Chondrocyte (in vitro differentiated cells): ENCODE results near the gene SIK2. TPM values are rescaled to one million over a fixed set of nuclear protein-coding genes. Genes with fewer than 3 reads are reported as not detected.

Experiments used
- DNase-seq: peaks from one replicate; pipeline ENCODE4 v3.0.0; 2021; ENCODE audit warnings: mixed read lengths, low spot score
- H3K27ac Mint-ChIP-seq: one replicate; pipeline ENCODE4 v1.8.0; 2021; ENCODE audit warnings: mild to moderate bottlenecking, moderate library complexity, mixed read lengths; ENCODE audit not compliant: unreplicated experiment
- H3K27me3 Mint-ChIP-seq: 2 replicates; pipeline ENCODE4 v1.8.0; 2021; ENCODE audit warnings: low read depth, mixed read lengths
- H3K36me3 Mint-ChIP-seq: 2 replicates; pipeline ENCODE4 v1.8.0; 2021; ENCODE audit warnings: low read depth, mixed read lengths
- H3K4me1 Mint-ChIP-seq: 2 replicates; pipeline ENCODE4 v1.8.0; 2021; ENCODE audit warnings: low read depth, mild to moderate bottlenecking, mixed read lengths
- H3K4me3 Mint-ChIP-seq: one replicate; pipeline ENCODE4 v1.8.0; 2021; ENCODE audit warnings: mild to moderate bottlenecking, moderate library complexity, mixed read lengths; ENCODE audit not compliant: unreplicated experiment
- H3K9me3 Mint-ChIP-seq: 2 replicates; pipeline ENCODE4 v1.8.0; 2021; ENCODE audit warnings: low read depth, mixed read lengths
- CTCF ChIP-seq: fragments of 200-600 bp; sonication (generic); IDR thresholded peaks from 2 replicates; pipeline ENCODE4 v1.5.0; 2021; ENCODE audit warnings: antibody characterized with exemption, mild to moderate bottlenecking, moderate library complexity
- total RNA-seq: library from RNA; stranded (reverse); gene quantifications from 3 replicates; pipeline ENCODE4 v1.2.1, GENCODE V29; 2021

Gene SIK2
- total RNA-seq, 1 donor from 2014 or later: 16.2 TPM

GRCh38 chr11:111605681-111606080, 3.4 kb downstream of the SIK2 start:
- Mint-ChIP-seq H3K9me3 (no peaks in the 10 kb centered on the region), H3K27ac (no peak overlapping the region), H3K4me3 (no peak overlapping the region), H3K4me1 (peaks cover 29% of the 10 kb centered on the region), H3K27me3 (no peaks in the 10 kb centered on the region), H3K36me3 (no peaks in the 10 kb centered on the region)
- TF ChIP-seq CTCF: no peak
- DNase-seq: no peak

GRCh38 chr11:111606986-111607385, 4.7 kb downstream of the SIK2 start:
- no peak overlapping the region for H3K4me3 Mint-ChIP-seq
- H3K27me3 Mint-ChIP-seq: no peaks in the 10 kb centered on the region
- H3K27ac Mint-ChIP-seq: no peak overlapping the region
- no peak for DNase-seq
- H3K9me3 Mint-ChIP-seq: no peaks in the 10 kb centered on the region
- H3K36me3 Mint-ChIP-seq: no peaks in the 10 kb centered on the region
- TF ChIP-seq CTCF: no peak
- peaks cover 24% of the 10 kb centered on the region for H3K4me1 Mint-ChIP-seq

- no peak for DNase-seq
- Mint-ChIP-seq H3K36me3 (no peaks in the 10 kb centered on the region), H3K27ac (no peak overlapping the region)
Observed at GRCh38 chr11:111607751-111608150, 5.5 kb downstream of the SIK2 start.

GRCh38 chr11:111612224-111612623, 10.0 kb downstream of the SIK2 start:
- Mint-ChIP-seq H3K4me3 (no peak overlapping the region), H3K27me3 (no peaks in the 10 kb centered on the region), H3K27ac (no peak overlapping the region), H3K9me3 (no peaks in the 10 kb centered on the region), H3K36me3 (peaks cover under 1% of the 10 kb centered on the region), H3K4me1 (no peaks in the 10 kb centered on the region)
- no peak for DNase-seq
- TF ChIP-seq CTCF: no peak

More at GRCh38 chr11:111607751-111608150, 5.5 kb downstream of the SIK2 start:
- no peak for TF ChIP-seq CTCF
- peaks cover 24% of the 10 kb centered on the region for H3K4me1 Mint-ChIP-seq
- no peak overlapping the region for H3K4me3 Mint-ChIP-seq
- H3K9me3 Mint-ChIP-seq: no peaks in the 10 kb centered on the region
- H3K27me3 Mint-ChIP-seq: no peaks in the 10 kb centered on the region

GRCh38 chr11:111617286-111617685, 15.0 kb downstream of the SIK2 start:
- Mint-ChIP-seq H3K9me3 (no peaks in the 10 kb centered on the region), H3K36me3 (peaks cover 9% of the 10 kb centered on the region), H3K4me3 (no peak overlapping the region), H3K4me1 (no peaks in the 10 kb centered on the region), H3K27ac (no peak overlapping the region), H3K27me3 (no peaks in the 10 kb centered on the region)
- no peak for DNase-seq
- no peak for TF ChIP-seq CTCF
